HFFc6 (cell line): ENCODE measurements around the gene CPVL. TPM values are rescaled to one million over a fixed set of nuclear protein-coding genes. Genes with fewer than 3 reads are reported as not detected.

Experiments used
- DNase-seq: peaks from one replicate; pipeline ENCODE4 v3.0.0-alpha.2; 2018
- H3K27ac Mint-ChIP-seq: 2 replicates; pipeline ENCODE4 v1.8.0; 2020; ENCODE audit warnings: mild to moderate bottlenecking, mixed read lengths
- H3K27me3 Mint-ChIP-seq: 2 replicates; pipeline ENCODE4 v1.8.0; 2021; ENCODE audit warnings: mild to moderate bottlenecking, moderate library complexity, mixed read lengths; ENCODE audit not compliant: insufficient read depth
- H3K36me3 Mint-ChIP-seq: 2 replicates; pipeline ENCODE4 v1.8.0; 2021; ENCODE audit warnings: low read depth, mixed read lengths
- H3K4me1 Mint-ChIP-seq: 2 replicates; pipeline ENCODE4 v1.8.0; 2020; ENCODE audit warnings: low read depth, mixed read lengths
- H3K4me3 Mint-ChIP-seq: 2 replicates; pipeline ENCODE4 v1.8.0; 2020; ENCODE audit warnings: mild to moderate bottlenecking, moderate library complexity, mixed read lengths
- H3K9me3 Mint-ChIP-seq: 2 replicates; pipeline ENCODE4 v1.8.0; 2020; ENCODE audit warnings: mild to moderate bottlenecking, mixed read lengths
- total RNA-seq, 6 experiments: library from RNA; stranded (reverse); fragmentation: NEBNext Ultra II Directional; extraction: Animal tissue kit (Norgen Biotek cat#: 25700); gene quantifications; 2 replicates in 1 of 6; 3 replicates in 5 of 6; pipeline ENCODE4 v1.2.3, GENCODE V29; 2021
- TF ChIP-seq, protein P1 (sequence below): fragments of 200-600 bp; sonication (generic); IDR thresholded peaks from 2 replicates; pipeline ENCODE4 v1.5.0; 2021; ENCODE audit warnings: antibody characterized with exemption, mild to moderate bottlenecking

Gene CPVL
- total RNA-seq, 6 experiments from 2014 or later: not detected

DNA sequence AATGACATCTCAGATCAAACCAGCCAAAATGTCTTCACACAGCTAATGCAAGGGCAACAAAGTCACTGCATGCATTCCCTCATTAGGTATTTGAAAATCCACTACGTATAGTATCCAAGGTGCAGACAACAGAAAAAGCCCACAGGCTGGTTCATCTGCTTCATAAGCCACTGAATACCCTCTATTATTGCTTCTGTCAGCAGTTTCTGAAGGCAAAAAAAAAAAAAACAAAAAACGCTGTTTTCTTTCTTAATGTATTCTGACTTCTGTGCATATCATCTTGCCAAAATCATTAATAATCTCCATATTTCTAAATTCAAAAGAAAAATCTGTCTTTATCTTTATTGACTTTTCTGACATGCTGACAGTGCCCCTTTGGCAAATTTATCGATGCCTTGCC is 13.4 kb downstream of the CPVL start:
- Mint-ChIP-seq H3K4me1 (no peaks in the 10 kb centered on the region), H3K4me3 (no peak overlapping the region), H3K9me3 (no peaks in the 10 kb centered on the region; the same call in 1 of the 2 replicates), H3K27ac (no peak overlapping the region), H3K27me3 (peaks cover 3% of the 10 kb centered on the region; the same call in 1 of the 2 replicates), H3K36me3 (no peaks in the 10 kb centered on the region)
- TF ChIP-seq, protein P1, sequence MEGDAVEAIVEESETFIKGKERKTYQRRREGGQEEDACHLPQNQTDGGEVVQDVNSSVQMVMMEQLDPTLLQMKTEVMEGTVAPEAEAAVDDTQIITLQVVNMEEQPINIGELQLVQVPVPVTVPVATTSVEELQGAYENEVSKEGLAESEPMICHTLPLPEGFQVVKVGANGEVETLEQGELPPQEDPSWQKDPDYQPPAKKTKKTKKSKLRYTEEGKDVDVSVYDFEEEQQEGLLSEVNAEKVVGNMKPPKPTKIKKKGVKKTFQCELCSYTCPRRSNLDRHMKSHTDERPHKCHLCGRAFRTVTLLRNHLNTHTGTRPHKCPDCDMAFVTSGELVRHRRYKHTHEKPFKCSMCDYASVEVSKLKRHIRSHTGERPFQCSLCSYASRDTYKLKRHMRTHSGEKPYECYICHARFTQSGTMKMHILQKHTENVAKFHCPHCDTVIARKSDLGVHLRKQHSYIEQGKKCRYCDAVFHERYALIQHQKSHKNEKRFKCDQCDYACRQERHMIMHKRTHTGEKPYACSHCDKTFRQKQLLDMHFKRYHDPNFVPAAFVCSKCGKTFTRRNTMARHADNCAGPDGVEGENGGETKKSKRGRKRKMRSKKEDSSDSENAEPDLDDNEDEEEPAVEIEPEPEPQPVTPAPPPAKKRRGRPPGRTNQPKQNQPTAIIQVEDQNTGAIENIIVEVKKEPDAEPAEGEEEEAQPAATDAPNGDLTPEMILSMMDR: no peak
- DNase-seq: no peak

DNA sequence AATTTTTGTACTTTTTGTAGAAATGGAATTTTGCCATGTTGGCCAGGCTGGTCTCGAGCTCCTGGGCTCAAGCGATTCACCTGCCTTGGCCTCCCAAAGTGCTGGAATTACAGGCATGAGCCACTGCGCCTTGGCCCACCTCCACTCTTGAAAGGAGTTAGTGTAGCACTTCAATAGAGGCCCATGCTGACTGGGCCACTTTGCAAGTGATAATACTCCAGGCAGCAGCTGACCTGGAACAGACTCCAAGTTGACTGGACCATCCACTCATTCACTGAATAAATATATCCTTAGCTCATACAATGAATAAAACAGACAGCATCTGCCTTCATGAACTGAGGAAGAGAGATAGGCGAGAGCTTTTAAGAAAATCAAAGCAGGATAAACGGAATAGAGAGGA is 14.7 kb downstream of the CPVL start:
- no peaks in the 10 kb centered on the region; the same call in 1 of the 2 replicates for H3K9me3 Mint-ChIP-seq
- no peak overlapping the region for H3K27ac Mint-ChIP-seq

DNA sequence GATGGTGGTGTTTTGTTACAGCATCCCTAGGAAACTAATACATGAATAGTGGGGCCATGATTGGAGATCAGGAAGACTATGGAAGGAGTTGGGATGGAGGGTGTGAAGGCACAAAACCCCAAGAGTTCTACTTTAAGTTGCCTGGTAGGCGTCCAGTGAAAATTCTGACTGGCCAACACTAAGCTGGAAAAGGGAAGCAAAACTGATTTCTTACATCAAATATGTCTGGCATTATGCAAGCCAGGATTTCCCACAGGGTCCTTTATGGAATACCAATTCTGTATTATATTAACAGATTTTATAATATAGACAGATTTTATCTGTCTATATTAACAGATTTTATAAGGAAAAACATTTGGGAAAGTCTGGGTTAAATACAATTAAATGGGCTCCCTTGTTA is 16.2 kb downstream of the CPVL start:
- Mint-ChIP-seq H3K4me1 (no peaks in the 10 kb centered on the region), H3K27ac (no peak overlapping the region), H3K9me3 (no peaks in the 10 kb centered on the region; the same call in 1 of the 2 replicates), H3K36me3 (no peaks in the 10 kb centered on the region), H3K27me3 (no peaks in the 10 kb centered on the region; the same call in 1 of the 2 replicates), H3K4me3 (no peak overlapping the region)
- TF ChIP-seq, protein P1: no peak
- no peak for DNase-seq

More for the DNA sequence above, 14.7 kb downstream of the CPVL start:
- DNase-seq: no peak
- no peaks in the 10 kb centered on the region for H3K36me3 Mint-ChIP-seq
- TF ChIP-seq, protein P1: no peak
- H3K4me3 Mint-ChIP-seq: no peak overlapping the region
- H3K4me1 Mint-ChIP-seq: no peaks in the 10 kb centered on the region
- H3K27me3 Mint-ChIP-seq: peaks cover 3% of the 10 kb centered on the region; the same call in 1 of the 2 replicates

DNA sequence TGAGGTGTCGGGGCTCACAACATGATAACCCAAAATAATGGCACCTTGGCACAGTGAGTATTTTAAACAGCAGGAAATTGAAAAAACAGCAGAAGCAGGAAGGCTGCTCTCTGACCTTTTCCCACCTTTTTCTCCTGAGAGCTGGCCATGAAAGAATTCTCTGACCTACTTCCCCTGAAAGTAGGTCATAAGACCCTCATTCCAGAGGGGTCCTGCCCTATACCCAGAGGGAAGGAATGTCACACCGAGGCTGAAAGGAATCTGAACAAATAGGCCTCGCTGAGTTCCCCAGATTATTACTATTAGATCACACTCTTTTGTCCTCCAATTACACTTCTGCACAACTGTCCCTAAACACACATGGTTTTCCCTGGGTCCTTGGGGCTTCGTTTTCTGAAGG is 18.8 kb downstream of the CPVL start:
- TF ChIP-seq, protein P1: no peak
- Mint-ChIP-seq H3K9me3 (no peaks in the 10 kb centered on the region; the same call in 1 of the 2 replicates), H3K36me3 (no peaks in the 10 kb centered on the region), H3K27me3 (no peaks in the 10 kb centered on the region; the same call in 1 of the 2 replicates), H3K4me3 (no peak overlapping the region), H3K27ac (no peak overlapping the region), H3K4me1 (no peaks in the 10 kb centered on the region)
- DNase-seq: no peak

DNA sequence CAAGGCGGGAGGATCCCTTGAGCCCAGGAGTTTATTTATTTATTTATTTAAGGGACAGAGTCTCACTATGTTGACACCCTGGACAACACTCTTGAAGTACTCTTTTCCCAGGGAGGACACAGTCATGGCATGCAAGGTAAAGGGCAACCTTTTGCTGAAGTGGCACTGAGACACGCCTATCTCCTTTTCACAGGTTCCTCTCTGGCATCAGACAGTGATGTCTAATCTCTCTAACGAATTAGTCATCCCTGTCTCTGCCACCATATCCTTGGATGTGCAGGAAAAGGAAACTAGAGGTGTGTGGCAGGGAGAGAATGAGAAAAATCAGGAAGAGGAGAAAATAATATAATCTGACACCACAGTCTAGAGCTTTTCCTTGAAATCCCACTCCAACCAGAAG is 19.5 kb downstream of the CPVL start:
- no peak for DNase-seq
- no peaks in the 10 kb centered on the region; the same call in 1 of the 2 replicates for H3K9me3 Mint-ChIP-seq
- H3K27ac Mint-ChIP-seq: no peak overlapping the region

More for the DNA sequence above, 19.5 kb downstream of the CPVL start:
- no peaks in the 10 kb centered on the region for H3K4me1 Mint-ChIP-seq
- H3K36me3 Mint-ChIP-seq: no peaks in the 10 kb centered on the region
- TF ChIP-seq, protein P1: no peak
- no peak overlapping the region for H3K4me3 Mint-ChIP-seq
- no peaks in the 10 kb centered on the region; the same call in 1 of the 2 replicates for H3K27me3 Mint-ChIP-seq
